A172 (cell line): Measurements from ENCODE around the gene TLR5. TPM values are rescaled to one million over a fixed set of nuclear protein-coding genes. Genes with fewer than 3 reads are reported as not detected.

Source experiments
- DNase-seq: peaks from one replicate; pipeline ENCODE4 v3.0.0-alpha.2; 2015; ENCODE audit warnings: low spot score
- total RNA-seq: library from RNA; depleted of rRNA; stranded (reverse); fragments of >200 nt; shearing (Covaris generic); gene quantifications from 2 replicates; pipeline ENCODE4 v1.2.3, GENCODE V29; 2014

The TLR5 gene
- total RNA-seq, 1 experiment from 2014 or later, result not detected

DNA sequence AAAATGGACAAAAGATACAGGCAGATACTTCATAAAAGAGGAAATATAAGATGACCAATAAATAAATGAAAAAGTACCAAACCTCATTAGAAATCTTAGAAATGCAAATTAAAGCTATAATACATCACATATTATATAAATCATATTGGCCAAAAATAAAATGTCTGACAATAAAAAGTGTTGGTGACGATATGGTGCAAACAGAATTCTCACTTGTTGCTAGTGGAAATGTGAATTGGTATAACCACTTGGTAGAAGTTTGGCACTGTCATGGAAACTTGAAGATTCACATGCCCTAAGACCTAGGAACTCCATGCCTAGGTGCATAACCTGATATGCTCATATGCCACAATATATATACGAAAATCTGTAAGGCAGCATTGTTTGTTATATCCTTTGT is 4.4 kb upstream of the TLR5 start:
- DNase-seq, result no peak

DNA sequence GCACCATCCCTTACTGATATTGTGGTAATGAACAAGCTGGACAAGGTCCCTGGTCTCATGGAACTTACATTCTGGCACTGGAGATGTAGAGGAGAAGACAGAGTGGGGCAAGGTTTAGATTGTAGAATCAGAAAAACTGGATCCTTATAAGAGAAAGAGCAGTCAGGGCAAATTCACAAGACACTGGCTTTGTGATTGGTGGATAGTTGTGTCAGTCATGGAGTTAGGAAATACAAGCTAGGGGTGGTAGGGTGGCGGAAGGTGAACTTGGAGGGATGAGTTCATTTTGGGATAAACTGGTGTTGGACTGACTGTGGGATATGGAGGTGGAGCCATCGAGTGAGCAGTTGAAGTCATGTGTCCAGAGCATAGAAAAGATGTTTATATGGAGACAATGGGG is 3.7 kb upstream of the TLR5 start:
- no peak for DNase-seq

DNA sequence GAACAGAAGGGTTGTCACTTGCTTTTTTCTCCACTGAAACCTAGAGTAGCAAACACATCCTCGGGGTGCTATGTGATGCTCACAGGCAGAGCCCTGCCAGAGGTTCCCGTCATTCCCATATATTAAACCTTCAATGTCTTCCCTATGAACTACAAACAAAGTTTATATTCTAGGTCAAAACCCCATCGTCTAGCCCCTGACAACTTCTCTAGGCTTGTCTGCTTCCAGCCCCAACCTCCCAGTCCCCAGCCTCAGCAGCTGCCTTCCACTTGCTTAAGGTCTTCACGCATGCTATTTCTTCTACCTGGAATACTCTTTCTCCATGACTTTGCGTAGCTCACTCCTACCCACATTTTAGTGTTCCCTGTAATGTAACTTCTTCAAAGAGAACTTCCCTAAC is 1.9 kb upstream of the TLR5 start:
- no peak for DNase-seq

DNA sequence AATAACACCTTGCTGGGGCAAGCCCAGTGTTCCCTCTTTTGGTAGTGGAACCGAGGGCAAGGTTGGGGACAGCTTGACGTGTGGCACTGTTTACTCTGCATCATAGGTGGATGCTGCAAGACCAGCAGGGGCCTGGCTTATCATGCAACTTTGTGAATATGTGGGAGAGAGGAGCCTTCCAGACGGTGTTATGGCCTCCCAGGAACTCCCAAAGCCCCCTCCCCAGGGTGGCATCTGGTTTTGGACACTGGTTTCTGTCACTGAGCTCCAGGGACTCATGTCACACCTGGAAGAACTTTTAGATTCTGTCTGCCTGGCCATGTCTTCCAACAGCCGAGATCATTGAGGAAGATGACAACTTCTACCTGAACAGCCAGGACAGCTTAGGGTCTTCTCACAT is 1.4 kb upstream of the TLR5 start:
- DNase-seq, result no peak

DNA sequence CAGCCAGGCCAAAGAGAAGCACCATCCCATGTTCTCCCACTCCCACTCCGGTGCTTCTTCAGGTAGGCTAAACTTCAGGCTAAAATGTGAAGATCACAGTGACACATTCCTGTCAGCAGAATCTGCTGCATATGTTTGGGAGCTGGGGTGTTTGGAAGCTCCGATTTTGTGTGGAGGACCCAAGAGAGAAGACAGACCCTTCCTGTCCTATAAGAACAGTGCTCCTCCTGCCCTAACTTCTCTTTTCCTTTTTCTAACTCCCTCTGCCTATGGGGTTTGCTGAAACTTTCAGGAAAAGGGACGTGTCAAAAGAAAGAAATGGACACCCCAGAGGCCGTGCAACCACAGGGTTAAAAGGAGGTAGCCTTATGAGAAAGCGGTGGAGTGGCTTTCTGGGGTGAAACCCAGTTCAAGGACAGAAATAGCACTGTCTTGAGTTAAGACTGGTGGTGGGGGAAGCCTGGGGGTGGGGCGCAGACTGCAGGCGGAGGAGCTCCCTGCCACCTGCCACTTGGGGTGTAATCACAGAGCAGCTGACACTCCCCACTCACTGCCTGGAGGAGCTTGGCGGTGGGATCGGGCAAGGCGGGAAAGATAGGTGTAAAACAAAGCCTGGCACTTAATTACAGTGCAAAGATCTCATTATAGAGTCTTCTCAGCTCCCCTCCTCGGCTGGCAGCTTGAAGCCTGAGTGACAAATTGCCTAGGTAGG is 645 bp upstream of the TLR5 start:
- DNase-seq, result no peak

DNA sequence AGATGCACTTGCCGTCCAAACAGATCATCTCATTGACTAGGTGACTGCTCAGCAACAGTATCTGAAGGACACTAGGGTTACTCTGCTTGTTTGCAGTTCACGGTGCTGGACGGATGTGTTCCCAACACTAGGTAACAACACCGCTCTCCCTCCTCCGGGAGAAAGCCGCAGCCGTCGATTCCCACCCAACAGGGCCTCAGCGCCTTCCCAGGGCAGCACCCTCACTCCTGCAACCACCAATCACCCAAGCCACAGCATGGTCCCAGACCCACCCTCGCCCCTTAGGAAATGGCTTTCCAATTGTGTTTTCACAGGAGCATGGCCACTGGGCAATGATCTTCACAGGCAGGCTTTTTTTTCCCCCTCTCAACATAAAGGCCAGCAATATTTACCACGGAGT is 779 bp downstream of the TLR5 start:
- no peak for DNase-seq

DNA sequence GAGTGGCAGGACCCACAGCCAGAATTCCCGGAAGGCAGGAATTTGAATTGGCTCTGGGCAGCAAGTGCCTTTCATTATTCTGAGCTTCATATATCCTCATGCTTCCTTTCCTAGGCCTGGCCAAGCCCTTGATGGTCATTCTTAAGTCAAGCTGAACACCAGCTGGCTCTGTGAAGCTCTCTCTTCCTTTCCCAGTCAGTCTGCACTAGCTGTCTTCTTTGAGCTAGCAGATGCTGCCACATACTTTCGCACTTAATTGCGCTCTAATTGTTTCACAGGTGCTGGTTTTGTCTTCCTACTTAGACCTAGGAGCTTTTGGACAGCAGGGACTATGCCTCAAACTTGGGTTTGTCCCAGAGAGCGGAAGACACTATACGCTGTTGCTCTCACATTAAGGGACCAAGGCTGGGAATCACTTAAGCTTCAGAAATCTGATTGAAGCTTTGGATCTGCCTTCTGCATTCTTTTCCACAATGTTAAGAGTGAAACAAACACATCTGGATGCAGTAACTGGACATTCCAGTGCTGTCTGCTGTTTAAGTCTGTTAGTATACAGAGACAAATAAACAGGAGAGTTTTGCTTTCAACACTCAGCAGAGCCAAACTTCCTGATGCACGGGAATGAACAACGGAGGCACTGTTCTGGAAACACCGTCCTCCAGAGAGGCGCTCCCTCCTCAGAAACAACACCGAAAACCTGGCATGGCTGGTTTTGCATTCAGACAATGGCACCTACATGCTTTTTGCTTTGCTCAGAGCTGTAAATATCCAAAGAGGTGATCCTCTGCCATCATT is 2.2 kb downstream of the TLR5 start:
- DNase-seq, result no peak

DNA sequence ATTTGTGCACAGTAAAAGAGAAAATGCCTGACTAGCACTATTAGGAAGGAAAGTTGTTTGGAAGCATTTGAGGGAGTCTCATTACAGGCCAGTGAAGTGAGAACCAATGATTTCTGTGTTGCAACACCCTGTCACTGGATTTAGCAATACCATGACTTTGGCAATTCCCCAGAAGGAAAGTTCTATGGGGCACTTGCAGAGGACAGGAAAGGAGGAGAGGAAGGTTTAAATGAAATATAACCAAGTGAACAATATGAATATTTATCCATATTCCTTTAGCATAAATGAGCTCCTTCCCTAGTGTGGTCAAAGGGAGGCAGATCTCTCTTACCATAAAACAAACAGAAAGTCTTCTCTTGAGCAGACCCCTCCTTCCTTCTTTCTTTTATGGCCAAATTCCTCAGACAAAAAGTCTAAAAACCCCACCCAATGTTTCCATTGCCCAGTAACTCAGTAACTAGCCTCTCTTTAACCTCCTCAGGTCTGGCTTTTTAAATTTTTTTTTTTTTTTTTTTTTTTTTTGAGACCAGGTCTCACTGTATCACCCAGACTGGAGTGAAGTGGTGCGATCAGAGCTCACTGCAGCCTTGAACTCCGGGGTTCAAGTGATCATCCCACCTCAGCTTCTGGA is 5.5 kb downstream of the TLR5 start:
- DNase-seq, result no peak

DNA sequence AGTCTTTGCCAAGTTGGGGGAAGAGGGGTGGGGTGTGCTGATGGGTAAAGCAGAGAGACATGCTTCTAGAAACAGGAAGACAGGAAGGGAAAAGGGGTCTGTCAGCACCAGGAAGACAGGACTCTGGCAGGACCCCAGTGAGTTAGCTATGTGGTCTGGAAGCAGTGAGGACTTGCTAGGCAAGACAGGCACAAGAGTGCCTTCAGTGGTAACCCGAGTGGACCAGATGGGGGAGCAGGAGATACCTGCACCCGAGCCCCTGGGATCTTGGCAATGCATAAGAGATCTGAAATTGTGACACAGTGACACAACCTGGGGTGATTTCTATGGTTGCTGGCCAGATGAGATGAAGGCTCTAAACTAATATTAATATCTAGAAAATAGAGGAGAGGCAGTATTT is 7.0 kb downstream of the TLR5 start:
- no peak for DNase-seq

DNA sequence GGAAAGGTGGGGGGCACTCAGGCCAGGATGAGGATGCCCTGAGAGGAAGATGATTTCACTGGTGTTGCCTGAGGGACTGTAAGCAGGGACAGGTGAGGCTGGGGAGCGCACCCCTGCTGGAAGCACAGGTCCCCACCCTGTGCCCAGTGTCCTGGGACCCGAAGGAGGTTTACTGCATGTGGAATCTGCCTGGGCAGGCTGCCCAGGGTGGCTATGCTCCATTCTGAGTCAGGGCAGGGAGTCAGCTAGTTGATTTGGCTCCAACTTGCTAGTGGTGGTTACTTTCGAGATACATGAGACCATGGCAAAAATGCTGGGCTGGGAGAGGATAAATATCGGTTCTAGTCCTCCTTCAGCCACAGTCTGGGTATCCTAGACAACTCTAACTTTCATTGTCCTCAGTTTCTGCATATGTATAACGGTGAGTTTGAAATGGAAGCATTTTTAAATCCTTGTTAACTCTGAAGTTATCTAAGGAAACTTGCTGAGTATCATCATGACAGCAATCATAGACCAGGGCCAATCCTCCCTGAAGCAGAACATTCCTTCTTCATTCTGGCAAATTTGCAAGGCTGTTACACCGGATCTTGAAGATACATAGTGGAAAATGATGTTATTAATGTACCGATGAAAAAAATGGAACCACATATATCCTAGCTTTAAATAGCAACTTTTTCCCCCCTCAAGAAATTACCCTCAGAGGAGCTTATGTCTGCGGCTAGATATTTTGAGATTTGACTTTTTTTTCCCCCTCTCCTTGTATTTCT is 7.7 kb downstream of the TLR5 start:
- DNase-seq, result peak; percentile 66

DNA sequence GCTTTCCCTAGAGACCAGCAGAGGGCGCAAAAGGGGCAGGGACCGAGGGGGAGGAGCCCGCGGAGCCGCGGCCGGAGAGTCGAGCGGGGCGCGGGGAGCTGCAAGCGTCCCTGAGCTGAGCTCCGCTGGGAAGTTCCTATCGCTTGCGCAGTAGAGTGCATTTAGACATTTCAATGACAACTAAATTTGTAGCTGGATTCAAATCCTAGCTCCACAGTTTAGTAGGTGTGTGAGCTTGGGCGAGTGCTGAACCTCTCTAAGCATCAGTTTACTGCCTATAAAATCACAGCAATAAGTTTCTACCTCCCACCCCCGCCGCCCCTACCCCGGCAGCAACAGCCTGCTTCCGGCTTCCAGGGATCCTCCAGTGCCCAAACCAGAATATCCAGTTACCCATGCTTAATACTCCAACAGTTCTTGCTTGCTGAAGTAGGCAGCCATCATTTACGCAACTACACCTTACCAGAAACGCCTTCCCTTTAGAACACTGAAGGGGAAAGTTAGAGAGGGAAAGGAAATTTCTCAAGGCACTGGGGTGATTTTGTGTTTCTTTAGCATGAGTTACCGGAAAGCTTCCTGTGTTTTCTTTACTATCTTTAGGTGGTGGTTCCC is 9.1 kb downstream of the TLR5 start:
- DNase-seq, result peak; percentile 76

DNA sequence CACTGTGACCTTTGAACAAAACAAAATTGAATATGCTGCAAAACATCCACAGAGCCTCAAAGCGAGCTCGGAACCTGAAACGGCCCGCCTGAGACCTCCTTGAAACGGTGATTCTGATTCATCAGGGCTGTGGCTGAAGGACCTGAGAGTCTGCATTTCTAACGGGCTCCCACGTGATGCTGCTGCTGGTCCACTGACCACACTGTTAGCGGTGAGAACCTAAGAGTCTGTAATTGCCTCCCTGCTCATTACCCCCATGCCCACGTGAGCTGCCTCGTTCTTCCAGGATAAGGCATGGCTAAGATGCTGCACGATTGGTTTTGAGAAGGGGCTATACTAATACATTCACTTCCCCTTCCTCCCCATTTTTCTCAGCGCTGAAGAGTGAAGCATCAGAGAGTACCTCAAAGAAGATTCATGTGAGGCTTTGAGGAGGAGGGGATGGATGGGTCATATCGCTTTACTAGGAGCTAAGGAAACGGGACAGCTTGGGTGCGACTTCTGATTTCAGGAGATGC is 9.7 kb downstream of the TLR5 start:
- no peak for DNase-seq

DNA sequence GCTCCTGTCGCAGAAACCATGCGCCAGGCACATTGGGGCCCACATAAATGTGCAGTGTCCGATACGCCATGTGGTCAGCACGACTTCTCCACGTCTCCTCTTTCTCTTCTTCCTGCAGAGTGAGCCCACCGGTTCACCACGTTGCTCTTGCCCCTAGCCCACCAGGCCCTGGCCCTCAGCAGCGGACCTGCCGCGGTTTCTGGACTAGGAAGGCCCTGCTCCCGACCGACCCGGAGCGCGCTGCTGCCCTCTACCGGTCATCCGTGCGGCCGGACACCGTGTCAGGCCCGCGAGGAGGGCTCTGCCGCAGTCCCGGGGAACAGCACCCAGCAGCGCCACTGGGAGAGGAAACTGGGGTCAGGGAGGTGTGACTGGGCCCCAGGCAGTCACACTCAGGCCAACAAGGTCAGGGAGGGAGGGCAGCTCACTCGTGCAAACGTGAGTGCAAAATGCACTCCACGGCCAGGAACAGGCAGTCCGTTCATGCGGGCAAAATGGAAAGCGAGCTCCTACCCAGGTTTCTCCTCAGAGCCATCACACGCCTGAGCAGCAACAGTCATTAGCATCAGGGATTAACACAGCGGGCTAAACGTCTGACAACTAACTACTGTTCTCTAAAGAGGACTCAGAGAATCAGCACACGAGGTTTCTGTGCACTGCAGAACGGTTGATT is 13.7 kb downstream of the TLR5 start:
- DNase-seq, result no peak

DNA sequence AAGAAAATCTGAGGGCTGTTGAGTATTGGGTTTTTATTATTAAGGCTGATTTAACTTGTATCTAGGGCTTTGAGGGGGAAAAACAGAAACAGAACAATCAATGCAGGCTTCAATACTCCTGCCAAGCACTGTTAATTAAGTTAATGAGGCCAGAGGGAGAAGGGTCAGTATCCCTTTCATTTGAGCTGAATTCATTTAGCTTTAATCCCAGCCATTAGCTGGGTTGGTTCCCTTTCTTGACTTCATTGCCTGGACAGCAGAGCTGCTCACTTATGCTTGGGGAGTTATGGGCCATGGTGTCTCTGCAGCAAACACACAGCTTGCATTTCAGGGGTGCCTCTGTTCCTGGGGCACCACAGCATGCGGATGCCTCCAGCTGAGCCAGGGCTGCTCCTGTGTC is 16.3 kb downstream of the TLR5 start:
- no peak for DNase-seq

DNA sequence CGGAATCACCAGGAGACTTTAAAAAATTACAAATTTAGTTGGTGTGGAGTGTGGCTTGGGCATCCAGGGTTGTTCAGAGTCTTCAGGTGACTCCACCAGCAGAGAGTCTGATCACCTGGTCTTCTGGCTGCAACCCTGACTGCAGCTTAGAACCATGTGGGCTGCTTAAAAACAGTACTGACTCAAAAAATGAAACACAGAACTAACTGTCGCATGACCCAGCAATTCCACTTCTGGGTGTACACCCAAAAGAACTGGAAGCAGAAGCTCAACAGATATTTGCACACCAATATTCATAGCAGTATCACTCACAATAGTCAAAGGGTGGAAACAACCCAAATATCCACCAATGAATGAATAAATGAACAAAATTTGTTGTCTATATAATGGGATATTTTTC is 17.3 kb downstream of the TLR5 start:
- no peak for DNase-seq

DNA sequence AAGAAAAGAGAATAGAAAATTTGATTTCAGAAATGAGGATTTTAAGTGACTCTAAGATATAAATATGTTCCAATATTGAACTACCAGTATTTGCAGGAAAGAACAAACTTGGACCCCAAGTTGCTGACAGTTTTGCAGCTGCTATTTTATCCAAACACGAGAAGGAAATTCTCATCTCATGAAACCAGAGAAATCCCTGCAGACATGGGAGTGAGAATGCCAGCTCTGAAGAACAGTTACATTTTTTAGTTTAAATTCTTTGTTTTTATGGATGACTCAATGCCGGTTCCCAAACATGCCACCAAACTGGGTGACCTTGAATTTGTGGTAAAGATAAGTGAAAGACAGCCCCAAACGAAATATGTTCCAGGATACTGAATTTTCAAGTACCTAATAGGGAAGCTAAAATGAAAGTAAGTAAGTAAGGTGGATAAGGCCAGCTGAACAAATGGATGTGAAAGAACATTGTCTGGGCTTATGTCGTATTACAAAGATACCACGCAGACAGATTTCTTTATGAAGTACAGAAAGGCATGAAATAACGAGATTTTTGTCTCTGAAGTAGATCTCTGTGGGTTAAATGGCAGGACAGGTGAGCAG is 19.9 kb downstream of the TLR5 start:
- no peak for DNase-seq

DNA sequence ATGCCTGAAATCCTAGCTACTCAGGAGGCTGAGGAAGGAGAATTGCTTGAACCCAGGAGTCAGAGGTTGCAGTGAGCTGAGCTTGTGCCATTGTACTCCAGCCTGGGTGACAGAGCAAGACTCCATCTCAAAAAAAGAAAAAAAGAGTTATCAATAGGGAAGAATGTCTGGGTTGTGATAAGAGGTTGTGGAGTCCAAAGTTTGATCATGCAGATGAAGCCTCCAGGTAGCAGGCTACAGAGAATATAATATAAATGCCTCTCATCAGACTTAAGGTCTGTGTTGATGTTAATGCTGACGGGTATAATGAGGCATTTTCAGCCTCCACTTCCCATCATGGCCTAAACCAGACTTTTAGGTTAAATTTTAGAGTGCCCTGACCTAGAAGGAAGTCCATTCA is 24.6 kb downstream of the TLR5 start:
- no peak for DNase-seq

DNA sequence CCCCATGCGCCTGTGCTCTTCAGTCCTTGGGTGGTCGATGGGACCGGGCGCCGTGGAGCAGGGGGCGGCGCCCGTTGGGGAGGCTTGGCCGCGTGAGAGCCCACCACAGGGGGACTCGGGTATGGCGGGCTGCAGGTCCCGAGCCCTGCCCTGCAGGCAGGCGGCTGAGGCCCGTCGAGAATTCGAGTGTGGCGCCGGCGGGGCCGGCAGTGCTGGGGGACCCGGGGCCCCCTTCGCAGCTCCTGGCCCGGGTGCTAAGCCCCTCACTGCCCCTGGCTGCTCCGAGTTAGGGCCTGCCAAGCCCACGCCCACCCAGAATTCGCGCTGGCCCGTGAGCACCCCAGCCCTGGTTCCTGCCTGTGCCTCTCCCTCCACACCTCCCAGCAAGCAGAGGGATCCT is 26.1 kb downstream of the TLR5 start:
- no peak for DNase-seq

DNA sequence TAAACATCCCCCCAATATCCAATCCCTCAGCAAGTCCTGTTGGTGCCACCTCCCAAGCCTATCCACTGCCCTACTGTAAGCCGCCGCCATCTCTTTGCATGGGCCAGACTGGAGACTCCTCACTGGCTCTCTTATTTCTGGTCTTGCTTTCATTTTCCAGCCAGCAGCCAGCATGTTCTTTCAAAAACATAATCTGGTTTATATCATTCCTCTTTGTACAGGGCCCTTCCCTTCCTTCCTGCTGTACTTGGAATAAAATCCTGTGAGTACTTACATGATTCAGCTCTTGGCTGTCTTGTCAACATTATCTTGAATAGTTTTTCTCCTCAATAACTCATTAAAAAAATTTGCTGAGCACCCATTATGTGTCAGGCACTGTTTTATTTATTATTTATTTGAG is 28.2 kb downstream of the TLR5 start:
- DNase-seq, result no peak

DNA sequence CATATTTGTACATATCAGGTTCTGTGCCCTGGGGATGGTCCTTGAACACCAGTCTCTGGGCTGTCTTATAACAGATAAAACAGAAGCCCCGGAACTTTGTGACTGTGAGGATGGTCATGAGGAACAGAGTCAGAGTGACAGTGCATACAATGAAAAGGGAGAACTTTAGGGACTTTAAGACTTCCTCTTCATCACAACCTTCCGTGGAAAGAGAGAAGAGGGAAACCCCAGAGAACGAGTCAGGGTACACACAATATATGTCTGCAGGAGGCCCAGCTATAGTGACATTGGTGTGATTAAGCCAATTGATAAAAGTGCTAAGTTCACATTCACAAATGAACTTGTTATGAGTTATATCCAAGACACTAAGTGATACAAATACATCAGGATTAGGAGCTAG is 32.1 kb downstream of the TLR5 start:
- DNase-seq, result no peak

DNA sequence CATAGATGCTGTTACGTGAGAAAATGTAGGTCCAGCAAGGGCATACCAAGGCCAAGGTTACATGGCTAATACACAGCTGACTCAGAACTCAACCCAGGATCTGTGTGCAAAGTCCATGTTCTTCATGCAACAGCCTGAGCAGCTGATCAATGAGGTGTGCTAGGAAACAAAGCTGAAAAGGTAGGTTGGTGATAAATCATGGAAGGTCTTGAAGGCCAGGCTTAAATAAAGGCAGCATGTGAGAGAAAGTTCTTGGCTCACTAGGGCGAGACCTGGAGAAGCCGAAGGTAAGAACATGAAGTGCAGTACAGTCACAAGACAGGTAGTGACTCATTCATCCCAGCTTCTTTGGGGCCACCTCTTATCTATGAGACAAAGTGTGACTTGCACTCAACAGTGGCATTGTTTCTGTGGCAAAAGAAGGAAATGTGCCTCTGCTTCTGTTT is 33.4 kb downstream of the TLR5 start:
- DNase-seq, result no peak
